Stimulated activated CD4-positive, alpha-beta T cell treated with anti-CD3 and anti-CD28 coated beads, TNF-alpha, amount 100 ng/mL, for 24 hours (primary cell): ENCODE results near the gene FBLN5.

Source experiments
- DNase-seq, 3 experiments: peaks; one replicate each; pipeline ENCODE4 v3.0.0-alpha.2; 2020; ENCODE audit warnings: low read depth in 3 of 3

Gene FBLN5

DNA sequence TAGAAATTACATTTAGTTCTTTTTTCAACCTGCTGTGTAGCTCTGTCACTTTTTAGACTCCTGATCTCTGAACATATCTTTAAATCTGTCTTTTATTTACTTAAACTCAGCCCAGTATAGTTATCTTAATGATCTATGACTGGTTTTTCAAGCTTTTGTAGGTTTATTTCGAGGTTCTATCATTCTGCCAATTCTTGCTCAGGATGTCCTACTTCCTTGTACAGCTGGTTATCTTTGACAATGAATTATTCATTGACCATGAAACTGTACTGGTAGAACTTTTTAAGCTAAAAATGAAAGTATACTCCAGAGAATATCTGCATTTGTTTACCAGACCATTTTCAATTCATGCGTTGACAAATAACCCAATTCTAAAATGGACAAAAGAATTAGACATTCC is 118.0 kb downstream of the FBLN5 start:
- DNase-seq = no peak

- DNase-seq = no peak
These were observed 119.7 kb downstream of the FBLN5 start for GRCh38 chr14:91827746-91828145.
